ENCODE data around the gene UMAD1. TPM values are rescaled to one million over a fixed set of nuclear protein-coding genes. Genes with fewer than 3 reads are reported as not detected.

Gene UMAD1
- polyA plus RNA-seq, 1 of the 3 experiments (the other 2 are of a cell fraction) = 13.9 TPM

- ChIA-PET POLR2A (no interaction called here), CTCF (interaction anchor here (0.6 to 1.2 kb wide), 2 partner anchors 13 to 26 kb away, joined by 3 to 4 read pairs; no protein-coding TSS in a partner anchor)
- Histone ChIP-seq H3K4me3 (ENCODE audit: low read depth in 2 of 2, low read length in 1 of 2) (no peak overlapping the region), H2AFZ (ENCODE audit: low read depth) (no peak overlapping the region), H3K4me2 (0 out of 2 replicates have a peak overlapping the region, but pooled peaks have one; percentile 4), H3K36me3 (replicated peaks in 1 of 2; ENCODE audit: control insufficient read depth in 1 of 2, insufficient read depth in 2 of 2, low read length in 1 of 2) (no peaks in the 10 kb centered on the region), H3F3A (replicated peaks; ENCODE audit: insufficient read depth) (peaks cover 3% of the 10 kb centered on the region), H3K9me2 (no peaks in the 10 kb centered on the region), H3K27ac (ENCODE audit: low read depth in 2 of 2, low read length in 1 of 2) (peak overlapping the region in 1 of 2 experiments; percentile 67; a peak in 2 of 4 replicates), H3K4me1 (ENCODE audit: control insufficient read depth in 1 of 2, insufficient read depth in 2 of 2, low read depth in 1 of 2, low read length in 1 of 2) (peaks cover 14 to 26% of the 10 kb centered on the region in 2 experiments; a peak in 3 of 4 replicates), H3K27me3 (ENCODE audit: insufficient read depth) (no peaks in the 10 kb centered on the region), H3K9ac (no peak overlapping the region), H3K9me3 (no peaks in the 10 kb centered on the region), H3K79me2 (ENCODE audit: insufficient read depth) (no peaks in the 10 kb centered on the region; the same call in 1 of the 2 replicates), H4K20me1 (ENCODE audit: insufficient read depth) (no peaks in the 10 kb centered on the region)
- no peak; the same call in 1 of the 2 replicates for TF ChIP-seq RCOR1 (IDR thresholded peaks at IDR 0.05; ENCODE audit: low read length)
- TF ChIP-seq RAD21 (IDR thresholded peaks at IDR 0.05; ENCODE audit: low read length) = no peak
- no peak for DNase-seq
- 79% methylated on average over 2 of the region's 2 CpGs for WGBS (ENCODE audit: low lambda C conversion rate)
Observed at GRCh38 chr7:7707246-7707645, 66.7 kb downstream of the UMAD1 start.

- peak overlapping the region in 1 of 2 experiments; percentile 67; a peak in 2 of 4 replicates for H3K27ac ChIP-seq (ENCODE audit: low read depth in 2 of 2, low read length in 1 of 2)
- H3K36me3 ChIP-seq (replicated peaks in 1 of 2; ENCODE audit: control insufficient read depth in 1 of 2, insufficient read depth in 2 of 2, low read length in 1 of 2) = no peaks in the 10 kb centered on the region
- 82% methylated on average over 4 of the region's 4 CpGs for WGBS (ENCODE audit: low lambda C conversion rate)
- ChIA-PET CTCF (interaction anchor here (0.6 to 1.2 kb wide), 3 partner anchors 12 to 26 kb away, joined by 3 to 4 read pairs (median 3); no protein-coding TSS in a partner anchor), POLR2A (no interaction called here)
- H3K9ac ChIP-seq = no peak overlapping the region
- H3K79me2 ChIP-seq (ENCODE audit: insufficient read depth) = no peaks in the 10 kb centered on the region; the same call in 1 of the 2 replicates
- H3K9me3 ChIP-seq = no peaks in the 10 kb centered on the region
- H2AFZ ChIP-seq (ENCODE audit: low read depth) = no peak overlapping the region
- peaks cover 3% of the 10 kb centered on the region for H3F3A ChIP-seq (replicated peaks; ENCODE audit: insufficient read depth)
- DNase-seq = no peak
- H3K4me1 ChIP-seq (ENCODE audit: control insufficient read depth in 1 of 2, insufficient read depth in 2 of 2, low read depth in 1 of 2, low read length in 1 of 2) = peaks cover 11 to 23% of the 10 kb centered on the region in 2 experiments; a peak in 3 of 4 replicates
- H3K9me2 ChIP-seq = no peaks in the 10 kb centered on the region
- H3K4me2 ChIP-seq = 0 out of 2 replicates have a peak overlapping the region, but pooled peaks have one; percentile 4
- H4K20me1 ChIP-seq (ENCODE audit: insufficient read depth) = no peaks in the 10 kb centered on the region
- no peaks in the 10 kb centered on the region for H3K27me3 ChIP-seq (ENCODE audit: insufficient read depth)
- TF ChIP-seq TCF12 (IDR thresholded peaks at IDR 0.05) (0 out of 2 replicates have a peak, but pooled peaks have one; percentile 12), MEF2A (IDR thresholded peaks at IDR 0.05; ENCODE audit: borderline replicate concordance, low read depth) (no peak)
- no peak overlapping the region for H3K4me3 ChIP-seq (ENCODE audit: low read depth in 2 of 2, low read length in 1 of 2)
Observed at GRCh38 chr7:7707806-7708205, 67.3 kb downstream of the UMAD1 start.

GRCh38 chr7:7709291-7709690, 68.7 kb downstream of the UMAD1 start:
- POLR2A ChIA-PET = no interaction called here
- DNase-seq = no peak

More at GRCh38 chr7:7709291-7709690, 68.7 kb downstream of the UMAD1 start:
- Histone ChIP-seq H3K27ac (ENCODE audit: low read depth in 2 of 2, low read length in 1 of 2) (no peak overlapping the region), H3K9me3 (no peaks in the 10 kb centered on the region), H3K4me3 (ENCODE audit: low read depth in 2 of 2, low read length in 1 of 2) (no peak overlapping the region), H4K20me1 (ENCODE audit: insufficient read depth) (no peaks in the 10 kb centered on the region), H3F3A (replicated peaks; ENCODE audit: insufficient read depth) (peaks cover 3% of the 10 kb centered on the region), H3K4me2 (no peak overlapping the region), H3K9ac (no peak overlapping the region), H3K27me3 (ENCODE audit: insufficient read depth) (no peaks in the 10 kb centered on the region), H3K79me2 (ENCODE audit: insufficient read depth) (no peaks in the 10 kb centered on the region; the same call in 1 of the 2 replicates), H3K4me1 (ENCODE audit: control insufficient read depth in 1 of 2, insufficient read depth in 2 of 2, low read depth in 1 of 2, low read length in 1 of 2) (peaks cover 8 to 20% of the 10 kb centered on the region in 2 experiments; a peak in 3 of 4 replicates), H3K36me3 (replicated peaks in 1 of 2; ENCODE audit: control insufficient read depth in 1 of 2, insufficient read depth in 2 of 2, low read length in 1 of 2) (no peaks in the 10 kb centered on the region), H2AFZ (ENCODE audit: low read depth) (no peak overlapping the region), H3K9me2 (no peaks in the 10 kb centered on the region)
- 84% methylated on average over 3 of the region's 3 CpGs for WGBS (ENCODE audit: low lambda C conversion rate)
- TF ChIP-seq NFIC (IDR thresholded peaks at IDR 0.05; ENCODE audit: borderline replicate concordance) (no peak), POLR2AphosphoS5 (IDR thresholded peaks at IDR 0.05; ENCODE audit: low read depth, low read length) (no peak), CTCF (IDR thresholded peaks at IDR 0.05) (no peak), PBX3 (IDR thresholded peaks at IDR 0.05) (no peak), SIN3A (IDR thresholded peaks at IDR 0.05; ENCODE audit: borderline replicate concordance, low read depth, low read length) (no peak), FOXJ3 (CRISPR knock-in tag; IDR thresholded peaks at IDR 0.05) (no peak), MXI1 (IDR thresholded peaks at IDR 0.05; ENCODE audit: low read depth, low read length) (no peak), EZH2phosphoT487 (IDR thresholded peaks at IDR 0.05; ENCODE audit: borderline replicate concordance, low read depth) (no peak), MEF2A (IDR thresholded peaks at IDR 0.05; ENCODE audit: borderline replicate concordance, low read depth) (no peak), RAD21 (IDR thresholded peaks at IDR 0.05; ENCODE audit: low read length) (no peak), USF2 (IDR thresholded peaks at IDR 0.05; ENCODE audit: borderline replicate concordance, low read depth, low read length) (no peak)
- CTCF ChIA-PET = interaction anchor here (1.0 kb wide), 1 partner anchor 262 kb away, joined by 3 read pairs; no protein-coding TSS in a partner anchor
